Activated T-cell treated with anti-CD3 and anti-CD28 coated beads for 48 hours (primary cell): ENCODE results near the gene ATP6V1G1.
"Not testable (repeated sequence)": the region's sequence is repeated elsewhere in the genome, so short reads cannot be mapped to it uniquely, and the experiment has no call there.

ENCODE experiments used
- DNase-seq: peaks from one replicate; pipeline ENCODE4 v3.0.0-alpha.2; 2020; ENCODE audit warnings: low read depth

Gene ATP6V1G1, protein sequence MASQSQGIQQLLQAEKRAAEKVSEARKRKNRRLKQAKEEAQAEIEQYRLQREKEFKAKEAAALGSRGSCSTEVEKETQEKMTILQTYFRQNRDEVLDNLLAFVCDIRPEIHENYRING

GRCh38 chr9:114587345-114588202 lies at the start of gene ATP6V1G1:
TSS of gene ATP6V1G1 (plus strand) at chr9:114587769. CDS start at chr9:114587839, 70 bp downstream.
- peak; percentile 98 for DNase-seq

- no peak for DNase-seq
Measured at GRCh38 chr9:114538241-114538640, 49.3 kb upstream of the ATP6V1G1 start.

DNA sequence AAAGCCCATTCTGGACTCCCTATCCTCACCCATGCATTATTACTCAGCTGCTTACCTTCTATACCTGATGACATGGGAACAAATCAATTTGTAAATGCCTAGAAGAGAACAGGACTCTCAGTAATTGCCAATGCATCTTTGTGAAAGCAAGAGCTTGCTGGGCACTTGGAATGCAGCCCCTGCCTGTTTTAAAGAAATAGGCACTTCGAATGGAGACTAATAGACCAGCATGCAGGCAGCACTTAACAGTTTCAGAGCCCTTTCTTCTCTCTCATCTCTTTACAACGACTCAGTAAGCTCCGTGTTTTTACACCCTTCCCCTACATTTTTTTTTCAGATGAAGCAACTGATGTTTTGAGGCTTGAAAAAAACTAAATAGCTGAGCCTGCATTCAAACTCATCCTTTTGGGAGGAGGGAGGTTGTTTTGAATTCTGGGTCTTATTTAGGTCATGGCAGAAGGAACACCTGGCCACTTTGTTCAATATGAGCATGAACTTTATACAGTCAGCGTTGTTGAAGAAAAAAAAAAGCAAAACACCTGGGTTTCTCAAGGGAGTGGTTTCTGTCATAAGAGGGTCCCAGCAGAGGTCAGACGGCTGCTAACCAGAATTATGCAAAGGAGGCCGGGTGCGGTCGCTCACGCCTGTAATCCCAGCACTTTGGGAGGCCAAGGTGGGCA lies 47.7 kb upstream of the ATP6V1G1 start:
- DNase-seq: no peak

DNA sequence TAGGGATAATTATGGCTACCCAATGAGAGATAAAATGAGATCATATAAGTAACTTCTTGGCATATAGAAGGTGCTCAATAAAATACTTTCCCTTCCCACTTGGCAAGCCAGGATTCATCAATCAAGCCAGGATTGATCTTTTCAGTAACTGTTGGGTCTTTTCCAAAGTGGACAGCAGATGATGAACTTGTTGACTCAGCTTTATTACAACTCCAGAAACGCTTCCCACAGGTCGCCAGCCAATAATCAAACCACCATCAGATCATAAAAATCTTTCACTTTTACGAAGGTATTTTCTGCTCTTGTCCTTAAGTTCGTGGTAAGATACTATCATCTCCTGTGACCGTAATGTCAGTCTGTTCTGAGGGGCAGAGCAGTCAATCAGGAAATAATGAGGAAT lies 42.5 kb upstream of the ATP6V1G1 start:
- DNase-seq: no peak

GRCh38 chr9:114546851-114547250 lies 40.7 kb upstream of the ATP6V1G1 start:
- no peak for DNase-seq

DNA sequence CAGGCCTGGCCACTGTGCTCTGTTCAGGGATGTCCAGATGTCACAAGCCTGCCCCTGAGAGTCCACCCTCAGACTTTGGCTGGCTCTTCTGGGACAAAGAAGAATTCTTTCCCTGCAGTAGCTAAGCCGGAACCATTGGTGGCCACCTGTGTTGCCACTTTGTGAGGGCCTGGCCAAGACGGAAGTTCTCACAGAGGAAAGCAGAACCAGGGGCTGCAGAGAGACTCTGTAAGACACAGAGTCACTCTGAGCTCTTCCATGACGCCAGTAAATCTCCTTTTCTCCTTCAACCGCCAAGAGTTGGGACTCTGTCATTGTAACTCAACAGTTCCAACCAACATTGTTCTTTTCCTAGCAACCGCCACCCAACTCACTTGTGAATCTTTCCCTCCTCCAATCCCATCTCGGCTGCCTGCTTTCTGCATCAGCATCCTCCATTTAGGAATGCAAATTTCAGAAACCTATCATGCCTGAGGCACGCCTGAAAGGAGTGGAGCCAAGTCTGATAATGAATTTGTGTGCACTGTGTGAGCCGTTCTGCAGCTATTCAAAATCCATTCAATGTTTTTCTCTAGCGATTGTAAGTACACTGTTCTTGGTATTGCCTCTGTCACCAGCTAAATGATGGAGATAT lies 37.8 kb upstream of the ATP6V1G1 start:
- no peak for DNase-seq

- DNase-seq: no peak
Measured at GRCh38 chr9:114551750-114552685, 35.6 kb upstream of the ATP6V1G1 start.

DNA sequence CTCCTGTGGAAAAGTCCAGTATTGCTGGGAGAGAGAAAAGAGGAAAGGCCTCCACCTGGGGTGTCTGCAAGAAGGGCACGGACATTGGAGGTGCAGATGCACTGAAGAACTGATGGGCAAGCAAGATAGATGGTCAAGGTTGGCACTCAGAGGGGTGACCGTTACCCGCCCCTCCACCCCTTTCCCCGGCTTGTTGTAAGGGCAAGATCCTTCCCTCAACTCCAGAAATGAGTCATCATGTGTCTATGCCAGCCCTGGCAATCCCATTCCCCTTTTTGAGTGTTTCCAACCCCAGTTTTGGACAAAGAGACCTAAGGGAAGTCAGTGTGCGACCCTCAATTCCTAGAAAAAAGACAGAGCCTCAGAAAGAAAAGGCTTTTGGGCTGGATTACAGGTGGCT lies 34.9 kb upstream of the ATP6V1G1 start:
- DNase-seq: no peak

- no peak for DNase-seq
Measured at GRCh38 chr9:114553202-114553601, 34.4 kb upstream of the ATP6V1G1 start.

GRCh38 chr9:114555696-114556095 lies 31.9 kb upstream of the ATP6V1G1 start:
- DNase-seq: no peak

DNA sequence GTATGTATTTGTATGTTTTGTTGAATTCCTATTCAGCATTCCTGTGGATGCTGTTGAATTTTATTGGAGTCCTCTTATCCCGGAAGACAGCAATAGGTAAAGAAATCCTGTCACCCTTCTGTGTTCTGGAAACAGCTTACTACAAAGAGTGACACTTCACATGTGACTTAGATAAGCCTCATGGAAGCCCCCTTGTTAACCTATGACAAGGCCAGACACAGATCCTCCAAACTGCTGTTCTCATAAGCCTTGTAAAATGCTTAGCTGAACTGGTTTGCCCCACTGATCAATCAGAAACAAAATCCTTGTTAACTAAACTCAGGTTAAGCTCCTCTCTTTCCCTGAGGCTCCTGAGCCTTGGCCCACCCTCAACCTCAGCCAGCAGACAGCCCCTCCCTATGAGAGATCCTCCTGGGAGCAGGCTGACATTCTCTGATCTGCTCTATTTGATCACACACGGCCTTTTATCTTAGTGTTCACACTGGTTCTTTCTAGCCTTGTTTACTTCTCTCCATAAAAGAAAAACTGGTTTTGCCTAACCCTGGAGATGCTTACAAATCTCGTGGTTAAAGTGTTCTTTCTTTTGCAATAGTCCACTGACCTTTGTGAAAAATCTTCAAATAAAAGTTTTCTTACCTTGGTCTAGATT lies 29.4 kb upstream of the ATP6V1G1 start:
- DNase-seq: no peak

GRCh38 chr9:114559830-114560513 lies 27.6 kb upstream of the ATP6V1G1 start:
- no peak for DNase-seq

DNA sequence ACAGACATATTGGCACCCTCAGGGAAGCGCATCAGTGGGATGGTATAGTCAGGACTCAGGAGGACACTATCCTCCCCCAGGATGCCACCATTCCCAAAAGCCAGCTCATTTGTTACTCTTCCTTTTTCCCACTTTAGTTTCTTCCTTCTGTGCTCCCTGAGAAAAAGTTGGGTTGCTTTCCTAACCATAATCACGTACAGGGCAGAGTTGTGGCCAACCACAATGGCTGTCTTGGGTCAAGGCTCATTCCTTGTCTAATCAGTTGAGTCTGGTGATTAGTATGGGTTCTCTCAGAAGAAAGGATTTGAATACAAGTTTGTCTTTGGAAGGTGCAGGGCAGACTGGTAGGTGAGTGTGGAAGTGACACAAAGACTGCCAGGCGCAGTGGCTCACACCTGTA lies 26.6 kb upstream of the ATP6V1G1 start:
- no peak for DNase-seq

- DNase-seq: no peak
Measured at GRCh38 chr9:114561771-114562170, 25.8 kb upstream of the ATP6V1G1 start.

- DNase-seq: no peak
Measured at GRCh38 chr9:114565204-114565603, 22.4 kb upstream of the ATP6V1G1 start.

DNA sequence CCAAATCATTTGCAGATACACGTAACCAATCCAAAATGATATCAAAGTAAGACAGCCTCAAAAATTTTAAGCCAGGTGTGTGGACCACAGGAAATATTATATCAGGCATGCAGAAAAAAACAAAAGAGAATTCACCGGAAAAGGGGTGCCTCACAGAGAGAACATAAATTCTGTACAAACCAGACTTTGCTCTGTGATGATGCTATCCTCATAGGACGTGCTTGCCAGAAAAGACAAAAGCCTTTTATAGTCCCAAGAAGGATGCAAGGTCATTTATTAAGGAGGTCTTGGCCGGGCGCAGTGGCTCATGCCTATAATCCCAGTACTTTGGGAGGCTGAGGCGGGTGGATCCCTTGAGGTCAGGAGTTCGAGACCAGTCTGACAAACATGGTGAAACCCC lies 16.8 kb upstream of the ATP6V1G1 start:
- no peak for DNase-seq

GRCh38 chr9:114571391-114571790 lies 16.2 kb upstream of the ATP6V1G1 start:
- no peak for DNase-seq

- no peak for DNase-seq
Measured at GRCh38 chr9:114572199-114572598, 15.4 kb upstream of the ATP6V1G1 start.

- DNase-seq: no peak
Measured at GRCh38 chr9:114574438-114574837, 13.1 kb upstream of the ATP6V1G1 start.

DNA sequence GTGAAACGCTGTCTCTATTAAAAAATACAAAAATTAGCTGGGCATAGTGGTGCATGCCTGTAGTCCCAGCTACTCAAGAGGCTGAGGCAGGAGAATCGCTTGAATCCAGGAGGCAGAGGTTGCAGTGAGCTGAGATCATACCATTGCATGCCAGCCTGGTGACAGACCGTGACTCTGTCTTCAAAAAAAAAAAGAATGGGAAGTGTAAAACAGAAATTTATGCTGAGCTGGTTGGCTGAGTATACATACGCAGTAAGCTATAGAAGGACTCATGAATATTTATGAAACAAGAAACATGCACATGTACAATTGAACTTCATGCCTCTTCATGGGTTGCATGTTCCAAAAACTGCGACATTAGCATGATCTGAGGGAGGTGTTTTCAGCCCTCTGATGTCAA lies 10.8 kb upstream of the ATP6V1G1 start:
- not testable (repeated sequence) for DNase-seq
